A673 (cell line): ENCODE results near the gene IL11.

Source experiments
- EZH2 ChIP-seq: fragments of 200-600 bp; sonication (generic); IDR thresholded peaks from 2 replicates; pipeline ENCODE4 v1.6.1; 2017; ENCODE audit warnings: borderline replicate concordance, low read depth, mild to moderate bottlenecking, mixed read lengths, antibody characterized with exemption, low read length; ENCODE audit not compliant: poor library complexity, severe bottlenecking
- TF ChIP-seq, protein P1 (sequence below): fragments of 300-800, 200-600 bp; sonication (generic); conservative IDR thresholded peaks from 2 replicates; pipeline ENCODE4 v1.5.1; 2017; ENCODE audit warnings: low read depth, mild to moderate bottlenecking, antibody characterized with exemption, low read length, moderate library complexity, mixed read lengths

DNA sequence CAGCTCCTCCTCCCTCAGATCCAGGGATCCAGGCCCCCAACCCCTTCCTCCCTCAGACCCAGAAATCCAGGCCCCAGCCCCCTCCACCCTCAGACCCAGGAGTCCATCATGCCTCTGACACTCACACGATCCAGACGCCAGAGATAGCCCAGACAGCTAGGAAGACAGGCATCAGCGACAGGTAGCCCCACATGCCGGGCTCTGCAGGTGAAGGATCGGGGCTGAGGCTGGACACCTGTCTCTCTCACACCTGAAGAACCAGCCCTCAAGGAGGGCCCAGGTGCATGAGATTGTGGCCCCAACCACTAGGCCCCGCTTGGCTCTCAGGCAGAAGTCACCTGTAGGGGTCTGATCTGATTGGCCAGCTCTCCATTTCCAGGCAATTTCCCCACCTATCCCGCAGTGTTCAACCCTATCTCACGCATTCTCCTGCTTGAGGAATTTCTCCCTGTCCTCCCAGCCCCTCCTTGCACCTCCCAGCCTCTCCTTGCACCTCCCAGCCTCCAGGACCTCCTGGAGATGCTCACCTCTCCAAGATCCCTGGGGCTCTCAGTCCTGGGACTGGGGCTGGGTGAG lies 49.3 kb downstream of the IL11 start:
- TF ChIP-seq, protein P1, sequence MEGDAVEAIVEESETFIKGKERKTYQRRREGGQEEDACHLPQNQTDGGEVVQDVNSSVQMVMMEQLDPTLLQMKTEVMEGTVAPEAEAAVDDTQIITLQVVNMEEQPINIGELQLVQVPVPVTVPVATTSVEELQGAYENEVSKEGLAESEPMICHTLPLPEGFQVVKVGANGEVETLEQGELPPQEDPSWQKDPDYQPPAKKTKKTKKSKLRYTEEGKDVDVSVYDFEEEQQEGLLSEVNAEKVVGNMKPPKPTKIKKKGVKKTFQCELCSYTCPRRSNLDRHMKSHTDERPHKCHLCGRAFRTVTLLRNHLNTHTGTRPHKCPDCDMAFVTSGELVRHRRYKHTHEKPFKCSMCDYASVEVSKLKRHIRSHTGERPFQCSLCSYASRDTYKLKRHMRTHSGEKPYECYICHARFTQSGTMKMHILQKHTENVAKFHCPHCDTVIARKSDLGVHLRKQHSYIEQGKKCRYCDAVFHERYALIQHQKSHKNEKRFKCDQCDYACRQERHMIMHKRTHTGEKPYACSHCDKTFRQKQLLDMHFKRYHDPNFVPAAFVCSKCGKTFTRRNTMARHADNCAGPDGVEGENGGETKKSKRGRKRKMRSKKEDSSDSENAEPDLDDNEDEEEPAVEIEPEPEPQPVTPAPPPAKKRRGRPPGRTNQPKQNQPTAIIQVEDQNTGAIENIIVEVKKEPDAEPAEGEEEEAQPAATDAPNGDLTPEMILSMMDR, result no peak
- TF ChIP-seq EZH2, result no peak
